Choroid plexus epithelial cell (primary cell): ENCODE measurements around the gene KCNJ4.

Experiments
- DNase-seq: peaks from one replicate; pipeline ENCODE4 v3.0.0-alpha.2; 2010; ENCODE audit warnings: low read depth
- H3K4me3 ChIP-seq: 2 replicates; pipeline ENCODE4 v1.5.1; 2011; ENCODE audit warnings: low read depth, mild to moderate bottlenecking, control low read depth, low read length, moderate library complexity
- TF ChIP-seq, protein P1 (sequence below): conservative IDR thresholded peaks from 2 replicates; pipeline ENCODE4 v1.5.1; 2011; ENCODE audit warnings: low read depth, mild to moderate bottlenecking, control low read depth, inconsistent platforms, low read length, moderate library complexity

The KCNJ4 gene

DNA sequence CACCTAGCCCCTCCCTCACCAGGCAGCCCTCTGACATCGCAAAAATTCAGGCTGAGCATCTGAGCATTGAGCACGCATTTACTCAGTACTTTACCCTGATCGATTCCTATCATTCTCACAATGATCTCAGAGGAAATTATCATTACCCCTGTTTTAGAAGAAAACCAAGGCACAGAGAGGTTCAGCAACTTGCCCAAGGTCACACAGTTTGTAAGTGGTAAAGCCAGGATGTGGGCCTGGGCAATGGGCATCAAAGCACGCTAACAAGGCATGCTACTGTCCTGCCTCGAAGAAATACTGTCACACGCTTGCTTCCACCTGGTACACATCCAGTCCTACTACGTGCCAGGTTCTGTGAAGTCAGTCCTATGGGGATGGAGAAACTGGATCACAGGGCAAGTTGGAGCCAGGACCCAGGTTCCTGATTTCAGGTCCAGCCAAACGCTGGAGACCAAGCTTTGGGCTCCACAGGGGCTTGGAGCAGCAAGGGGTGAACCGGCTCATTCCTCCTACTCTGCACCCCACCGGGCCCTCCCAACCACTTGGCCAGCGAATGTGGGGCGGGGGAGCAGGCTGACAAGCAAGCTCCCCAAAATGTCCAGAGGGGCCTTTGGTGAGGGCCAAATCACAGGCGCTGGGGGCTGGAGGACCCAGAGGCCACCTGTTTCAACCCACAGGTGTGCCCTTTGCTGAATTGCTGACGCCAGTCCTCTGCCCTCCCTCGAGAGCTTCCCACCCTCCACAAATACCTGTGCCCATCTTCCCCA, 18.2 kb downstream of the KCNJ4 start:
- no peak overlapping the region for H3K4me3 ChIP-seq
- DNase-seq: no peak
- TF ChIP-seq, protein P1, sequence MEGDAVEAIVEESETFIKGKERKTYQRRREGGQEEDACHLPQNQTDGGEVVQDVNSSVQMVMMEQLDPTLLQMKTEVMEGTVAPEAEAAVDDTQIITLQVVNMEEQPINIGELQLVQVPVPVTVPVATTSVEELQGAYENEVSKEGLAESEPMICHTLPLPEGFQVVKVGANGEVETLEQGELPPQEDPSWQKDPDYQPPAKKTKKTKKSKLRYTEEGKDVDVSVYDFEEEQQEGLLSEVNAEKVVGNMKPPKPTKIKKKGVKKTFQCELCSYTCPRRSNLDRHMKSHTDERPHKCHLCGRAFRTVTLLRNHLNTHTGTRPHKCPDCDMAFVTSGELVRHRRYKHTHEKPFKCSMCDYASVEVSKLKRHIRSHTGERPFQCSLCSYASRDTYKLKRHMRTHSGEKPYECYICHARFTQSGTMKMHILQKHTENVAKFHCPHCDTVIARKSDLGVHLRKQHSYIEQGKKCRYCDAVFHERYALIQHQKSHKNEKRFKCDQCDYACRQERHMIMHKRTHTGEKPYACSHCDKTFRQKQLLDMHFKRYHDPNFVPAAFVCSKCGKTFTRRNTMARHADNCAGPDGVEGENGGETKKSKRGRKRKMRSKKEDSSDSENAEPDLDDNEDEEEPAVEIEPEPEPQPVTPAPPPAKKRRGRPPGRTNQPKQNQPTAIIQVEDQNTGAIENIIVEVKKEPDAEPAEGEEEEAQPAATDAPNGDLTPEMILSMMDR: no peak

DNA sequence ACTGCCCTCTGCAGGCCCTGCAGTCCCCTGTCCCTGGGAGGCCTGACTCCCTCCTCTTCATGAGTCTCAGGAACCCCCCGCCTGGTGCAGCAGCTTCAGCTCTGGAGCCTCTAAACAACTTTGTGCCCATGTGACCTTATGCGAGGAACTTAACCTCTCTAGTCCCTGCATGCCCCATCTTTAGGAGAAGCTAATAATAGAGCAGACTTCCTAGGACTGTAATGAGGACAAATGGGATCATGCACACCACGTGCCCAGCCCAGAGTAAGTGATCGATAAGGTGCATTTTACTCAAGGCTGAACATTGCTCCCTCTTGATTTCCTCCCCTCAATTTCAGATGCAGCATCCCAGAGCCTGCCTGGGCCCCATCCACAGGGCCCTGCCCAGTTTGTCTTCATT, 19.0 kb downstream of the KCNJ4 start:
- DNase-seq: no peak
- H3K4me3 ChIP-seq: no peak overlapping the region
- TF ChIP-seq, protein P1: no peak

DNA sequence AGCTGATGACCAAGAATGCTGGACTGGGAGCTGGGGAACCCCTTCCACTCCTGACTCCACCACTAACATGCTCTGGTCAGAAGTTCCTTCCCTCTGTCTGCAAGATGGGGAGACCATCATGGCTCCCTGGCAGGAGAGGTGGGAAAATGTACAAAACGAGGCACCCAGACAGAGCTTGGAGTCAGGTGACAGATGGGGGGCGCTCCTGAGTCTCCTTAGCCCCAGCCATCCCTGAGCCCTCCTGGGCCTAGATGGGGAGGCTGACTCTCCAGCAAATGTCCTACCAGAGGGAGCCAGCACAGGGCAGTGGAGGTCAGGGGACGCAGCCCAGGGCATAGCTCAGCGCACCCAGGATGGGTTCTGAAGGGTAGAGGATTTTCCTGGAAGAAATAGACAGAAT, 20.0 kb downstream of the KCNJ4 start:
- H3K4me3 ChIP-seq: no peak overlapping the region
- no peak for DNase-seq
- TF ChIP-seq, protein P1: peak; percentile 16

DNA sequence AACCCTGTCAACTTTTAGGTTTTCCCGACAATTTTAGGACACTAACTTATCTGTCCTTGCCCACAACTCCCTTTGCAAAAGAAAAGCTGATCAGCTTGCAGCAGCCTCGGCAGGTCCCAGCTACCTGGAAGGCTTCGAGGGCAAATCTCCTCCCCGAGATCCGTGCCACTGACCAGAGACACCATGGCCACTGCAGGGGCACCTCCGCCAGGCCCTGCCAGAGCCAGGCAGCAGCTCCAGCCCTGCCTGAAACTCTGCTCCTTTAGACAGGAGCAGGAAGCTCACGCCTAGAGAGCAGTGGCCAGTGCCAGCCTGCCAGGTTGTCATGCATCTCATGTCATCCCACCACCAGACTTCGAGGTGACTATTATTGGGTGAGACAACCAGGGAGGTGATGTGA, 21.1 kb downstream of the KCNJ4 start:
- TF ChIP-seq, protein P1: no peak
- no peak overlapping the region for H3K4me3 ChIP-seq
- no peak for DNase-seq

DNA sequence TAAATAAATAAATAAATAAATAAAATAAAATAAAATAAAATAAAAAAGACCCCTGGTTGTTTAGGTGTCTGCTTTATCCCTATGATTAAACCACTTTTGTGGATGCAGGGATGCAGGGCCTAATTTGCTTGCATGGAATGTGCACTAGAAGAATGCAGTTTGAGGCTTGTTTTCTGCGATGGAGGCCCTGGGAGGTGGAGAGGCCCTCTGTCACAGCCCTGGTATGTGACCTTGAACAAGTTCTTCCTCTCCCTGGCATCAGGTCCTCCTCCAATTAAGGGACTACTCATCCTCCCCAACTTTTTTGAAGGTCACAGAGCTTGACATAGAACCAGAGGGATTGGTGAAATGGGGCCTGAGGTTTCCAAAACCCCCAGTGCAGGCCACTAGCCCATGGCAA, 22.7 kb downstream of the KCNJ4 start:
- no peak for DNase-seq
- TF ChIP-seq, protein P1: no peak
- H3K4me3 ChIP-seq: no peak overlapping the region

DNA sequence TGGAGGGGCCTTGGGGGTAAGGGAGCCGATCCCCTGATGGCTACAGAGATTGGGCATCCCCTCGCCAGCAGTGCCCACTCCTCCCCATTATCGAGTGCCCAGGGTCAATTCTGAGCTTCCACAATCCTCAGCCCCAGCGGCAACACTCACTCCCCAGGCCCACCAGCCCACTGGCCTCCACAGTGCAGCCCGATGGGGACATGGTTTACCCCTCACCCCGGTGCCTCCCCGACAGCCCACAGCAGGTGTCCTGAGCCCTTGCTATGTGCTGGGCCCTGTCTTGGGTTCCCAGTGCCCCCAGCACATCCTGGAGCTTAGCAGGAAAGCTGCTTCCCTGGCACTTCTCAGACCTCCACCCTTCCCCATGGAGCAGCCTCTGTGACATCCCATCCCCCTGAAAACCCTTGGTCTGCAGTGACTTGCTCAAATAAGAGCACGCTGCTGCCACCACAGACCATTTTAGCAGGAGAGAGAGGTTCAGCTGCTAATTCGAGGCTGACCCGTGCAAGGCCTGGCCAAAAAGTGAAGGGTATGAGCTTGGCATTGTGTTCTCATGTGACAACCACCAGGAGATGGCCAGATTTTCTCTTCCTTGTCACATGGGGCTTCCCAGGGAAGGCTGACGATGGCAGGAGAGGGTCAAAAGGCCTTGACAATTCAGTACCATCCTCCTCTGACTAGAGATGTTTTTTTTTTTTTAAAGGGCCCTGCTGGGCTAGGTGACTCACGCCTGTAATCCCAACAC, 23.6 kb downstream of the KCNJ4 start:
- no peak overlapping the region for H3K4me3 ChIP-seq
- DNase-seq: no peak
- TF ChIP-seq, protein P1: no peak
